ENCODE measurements around the gene RASGRP3.

The RASGRP3 gene

GRCh38 chr2:33512112-33512511 lies 35.7 kb downstream of the RASGRP3 start:
- H3K9ac ChIP-seq (ENCODE audit: low read length), result no peak overlapping the region
- H3K4me1 ChIP-seq (ENCODE audit: insufficient read depth, low read length, severe bottlenecking), result no peaks in the 10 kb centered on the region
- H3K27me3 ChIP-seq (ENCODE audit: insufficient read depth, low read length), result no peaks in the 10 kb centered on the region
- H4K20me1 ChIP-seq (ENCODE audit: insufficient read depth, low read length), result no peaks in the 10 kb centered on the region
- TF ChIP-seq CTCF (IDR thresholded peaks at IDR 0.05; ENCODE audit: low read length) (no peak), EZH2 (IDR thresholded peaks at IDR 0.05; ENCODE audit: borderline replicate concordance, low read length) (no peak)
- H3K27ac ChIP-seq (ENCODE audit: low read depth, low read length, poor library complexity, severe bottlenecking), result no peak overlapping the region
- H3K36me3 ChIP-seq (ENCODE audit: insufficient read depth, low read length), result peaks cover 30% of the 10 kb centered on the region
- H3K79me2 ChIP-seq (ENCODE audit: insufficient read depth, low read length), result no peaks in the 10 kb centered on the region
- H3K4me3 ChIP-seq (ENCODE audit: low read depth, low read length, poor library complexity, severe bottlenecking), result no peak overlapping the region
- no peak overlapping the region for H3K4me2 ChIP-seq (ENCODE audit: low read length)
- no peaks in the 10 kb centered on the region for H3K9me3 ChIP-seq (ENCODE audit: low read length)
- no peak overlapping the region for H2AFZ ChIP-seq (ENCODE audit: low read length)
- no peaks in the 10 kb centered on the region for H3K9me2 ChIP-seq (ENCODE audit: low read depth, low read length)
- no peaks in the 10 kb centered on the region for H3F3A ChIP-seq (ENCODE audit: insufficient read depth, low read length)

- no peaks in the 10 kb centered on the region for H3K9me2 ChIP-seq (ENCODE audit: low read depth, low read length)
- H3K79me2 ChIP-seq (ENCODE audit: insufficient read depth, low read length), result no peaks in the 10 kb centered on the region
- H3K36me3 ChIP-seq (ENCODE audit: insufficient read depth, low read length), result peaks cover 42% of the 10 kb centered on the region
- no peaks in the 10 kb centered on the region for H3F3A ChIP-seq (ENCODE audit: insufficient read depth, low read length)
- H3K27me3 ChIP-seq (ENCODE audit: insufficient read depth, low read length), result no peaks in the 10 kb centered on the region
- no peaks in the 10 kb centered on the region for H3K4me1 ChIP-seq (ENCODE audit: insufficient read depth, low read length, severe bottlenecking)
- TF ChIP-seq EZH2 (IDR thresholded peaks at IDR 0.05; ENCODE audit: borderline replicate concordance, low read length) (no peak), CTCF (IDR thresholded peaks at IDR 0.05; ENCODE audit: low read length) (no peak)
- H2AFZ ChIP-seq (ENCODE audit: low read length), result no peak overlapping the region
- H3K4me2 ChIP-seq (ENCODE audit: low read length), result no peak overlapping the region
- H3K9ac ChIP-seq (ENCODE audit: low read length), result no peak overlapping the region
- no peaks in the 10 kb centered on the region for H3K9me3 ChIP-seq (ENCODE audit: low read length)
- no peaks in the 10 kb centered on the region for H4K20me1 ChIP-seq (ENCODE audit: insufficient read depth, low read length)
- H3K27ac ChIP-seq (ENCODE audit: low read depth, low read length, poor library complexity, severe bottlenecking), result no peak overlapping the region
- no peak overlapping the region for H3K4me3 ChIP-seq (ENCODE audit: low read depth, low read length, poor library complexity, severe bottlenecking)
Observed at GRCh38 chr2:33513480-33513879, 37.0 kb downstream of the RASGRP3 start.

- H3K4me3 ChIP-seq (ENCODE audit: low read depth, low read length, poor library complexity, severe bottlenecking), result no peak overlapping the region
- H3K9ac ChIP-seq (ENCODE audit: low read length), result no peak overlapping the region
- no peak overlapping the region for H2AFZ ChIP-seq (ENCODE audit: low read length)
- no peak overlapping the region for H3K4me2 ChIP-seq (ENCODE audit: low read length)
- no peaks in the 10 kb centered on the region for H3K79me2 ChIP-seq (ENCODE audit: insufficient read depth, low read length)
- H3K9me3 ChIP-seq (ENCODE audit: low read length), result no peaks in the 10 kb centered on the region
- H3K27me3 ChIP-seq (ENCODE audit: insufficient read depth, low read length), result no peaks in the 10 kb centered on the region
- H3K9me2 ChIP-seq (ENCODE audit: low read depth, low read length), result no peaks in the 10 kb centered on the region
- H3K4me1 ChIP-seq (ENCODE audit: insufficient read depth, low read length, severe bottlenecking), result no peaks in the 10 kb centered on the region
- peaks cover 48% of the 10 kb centered on the region for H3K36me3 ChIP-seq (ENCODE audit: insufficient read depth, low read length)
- H4K20me1 ChIP-seq (ENCODE audit: insufficient read depth, low read length), result no peaks in the 10 kb centered on the region
- TF ChIP-seq CTCF (IDR thresholded peaks at IDR 0.05; ENCODE audit: low read length) (no peak), EZH2 (IDR thresholded peaks at IDR 0.05; ENCODE audit: borderline replicate concordance, low read length) (no peak)
- H3K27ac ChIP-seq (ENCODE audit: low read depth, low read length, poor library complexity, severe bottlenecking), result no peak overlapping the region
- no peaks in the 10 kb centered on the region for H3F3A ChIP-seq (ENCODE audit: insufficient read depth, low read length)
Observed at GRCh38 chr2:33516456-33516995, 40.1 kb downstream of the RASGRP3 start.
